Glomerular visceral epithelial cell (primary cell): Measurements from ENCODE around the gene MAPK9.

Source experiments
- DNase-seq: peaks from one replicate; pipeline ENCODE4 v3.0.0-alpha.2; 2016; ENCODE audit errors: extremely low spot score

Gene MAPK9

GRCh38 chr5:180294913-180295555, 3.2 kb upstream of the MAPK9 start:
- no peak for DNase-seq

GRCh38 chr5:180294411-180294810, 2.5 kb upstream of the MAPK9 start:
- no peak for DNase-seq

- DNase-seq, result peak; percentile 41
These were observed 496 bp downstream of the MAPK9 start for GRCh38 chr5:180291234-180291940.

GRCh38 chr5:180290568-180291233, 1.2 kb downstream of the MAPK9 start:
- no peak for DNase-seq

GRCh38 chr5:180289966-180290365, 1.9 kb downstream of the MAPK9 start:
- no peak for DNase-seq

- no peak for DNase-seq
These were observed 2.5 kb downstream of the MAPK9 start for GRCh38 chr5:180289433-180289832.

GRCh38 chr5:180287868-180288267, 4.0 kb downstream of the MAPK9 start:
- no peak for DNase-seq

GRCh38 chr5:180287404-180287803, 4.5 kb downstream of the MAPK9 start:
- no peak for DNase-seq

- DNase-seq, result no peak
These were observed 7.7 kb downstream of the MAPK9 start for GRCh38 chr5:180284149-180284548.

- DNase-seq, result peak; percentile 29
These were observed 8.8 kb downstream of the MAPK9 start for GRCh38 chr5:180283026-180283615.

- no peak for DNase-seq
These were observed 9.6 kb downstream of the MAPK9 start for GRCh38 chr5:180282281-180282680.

- DNase-seq, result no peak
These were observed 10.2 kb downstream of the MAPK9 start for GRCh38 chr5:180281706-180282105.

- no peak for DNase-seq
These were observed 17.2 kb downstream of the MAPK9 start for GRCh38 chr5:180274695-180275094.

GRCh38 chr5:180271221-180271620, 20.7 kb downstream of the MAPK9 start:
- no peak for DNase-seq

- peak; percentile 9 for DNase-seq
These were observed 32.6 kb downstream of the MAPK9 start for GRCh38 chr5:180259260-180259611.

GRCh38 chr5:180253036-180253824, 38.7 kb downstream of the MAPK9 start:
- no peak for DNase-seq

- DNase-seq, result no peak
These were observed 40.0 kb downstream of the MAPK9 start for GRCh38 chr5:180251887-180252286.

GRCh38 chr5:180251141-180251540, 40.7 kb downstream of the MAPK9 start:
- DNase-seq, result no peak

GRCh38 chr5:180250329-180250728, 41.6 kb downstream of the MAPK9 start:
- DNase-seq, result no peak

- no peak for DNase-seq
These were observed 50.3 kb downstream of the MAPK9 start for GRCh38 chr5:180241600-180241999.

GRCh38 chr5:180238631-180239030, 53.3 kb downstream of the MAPK9 start:
- no peak for DNase-seq

- DNase-seq, result no peak
These were observed 56.0 kb downstream of the MAPK9 start for GRCh38 chr5:180235846-180236245.
